ENCODE data around the gene AGFG1. TPM values are rescaled to one million over a fixed set of nuclear protein-coding genes. Genes with fewer than 3 reads are reported as not detected.

Gene AGFG1
- total RNA-seq, 1 experiment from 2014 or later, result 109 TPM

- TF ChIP-seq CTCF (conservative IDR thresholded peaks at IDR 0.05), result no peak
- Histone ChIP-seq H3K27ac (ENCODE audit: insufficient read length, low read depth, low read length) (no peak overlapping the region), H2BK5ac (ENCODE audit: insufficient read length, low read length) (no peak overlapping the region), H3T11ph (ENCODE audit: low read length) (no peak overlapping the region), H2BK20ac (ENCODE audit: low read depth, low read length, poor library complexity, severe bottlenecking) (no peak overlapping the region), H3K79me1 (ENCODE audit: insufficient read depth, low read depth, low read length, poor library complexity, severe bottlenecking) (peaks cover 8% of the 10 kb centered on the region), H3K14ac (ENCODE audit: insufficient read depth, low read length) (no peak overlapping the region), H3K18ac (ENCODE audit: insufficient read length, low read depth, low read length) (no peak overlapping the region), H4K5ac (ENCODE audit: insufficient read length, low read depth, low read length) (no peak overlapping the region), H2BK12ac (ENCODE audit: insufficient read length, low read depth, low read length) (no peak overlapping the region), H3K4me1 (ENCODE audit: insufficient read depth, low read length) (no peaks in the 10 kb centered on the region; the same call in 1 of the 2 replicates), H2BK15ac (ENCODE audit: low read depth, low read length) (no peak overlapping the region), H3K56ac (ENCODE audit: insufficient read length, low read depth, low read length) (no peak overlapping the region), H3K23me2 (ENCODE audit: insufficient read length, low read depth, low read length, poor library complexity, severe bottlenecking) (no peaks in the 10 kb centered on the region), H3K4me2 (ENCODE audit: insufficient read depth, insufficient read length, low read length) (no peak overlapping the region), H2AFZ (ENCODE audit: low read length) (no peak overlapping the region), H4K20me1 (ENCODE audit: control insufficient read depth, insufficient read depth, insufficient read length) (no peaks in the 10 kb centered on the region), H2BK120ac (ENCODE audit: low read depth, low read length, poor library complexity, severe bottlenecking) (no peak overlapping the region), H2AK5ac (ENCODE audit: insufficient read length, low read length) (no peak overlapping the region), H3K79me2 (ENCODE audit: insufficient read depth, low read length) (peaks cover 24% of the 10 kb centered on the region; the same call in 1 of the 2 replicates), H3K27me3 (ENCODE audit: insufficient read depth, low read length) (no peaks in the 10 kb centered on the region), H4K8ac (replicated peaks; ENCODE audit: insufficient read length, low read depth, low read length) (no peak overlapping the region), H4K91ac (ENCODE audit: insufficient read length, low read depth, low read length) (no peak overlapping the region), H3K23ac (ENCODE audit: insufficient read length, low read depth, low read length) (no peak overlapping the region), H3K9ac (ENCODE audit: extremely low read depth, insufficient read length, low read length) (no peak overlapping the region), H3K4ac (ENCODE audit: low read depth, low read length) (no peak overlapping the region), H3K9me3 (ENCODE audit: control insufficient read depth, low read depth, low read length) (no peaks in the 10 kb centered on the region)
- no peak overlapping the region for H3K27ac Mint-ChIP-seq
- H3K4me1 Mint-ChIP-seq, result peaks cover 15 to 19% of the 10 kb centered on the region in 2 experiments; a peak in 3 of 4 replicates
- H3K36me3 Mint-ChIP-seq (ENCODE audit: insufficient read depth in 1 of 3, low read depth in 3 of 3), result peaks cover 5 to 15% (median 14%) of the 10 kb centered on the region in 3 experiments; a peak in 6 of 7 replicates
- no peak overlapping the region for H3K4me3 Mint-ChIP-seq
- H3K9me3 Mint-ChIP-seq, result no peaks in the 10 kb centered on the region
- H3K27me3 Mint-ChIP-seq (ENCODE audit: low read depth), result no peaks in the 10 kb centered on the region
- no CpG with 5 or more reads among the region's 1 CpG for WGBS (ENCODE audit: extremely low coverage, insufficient read length, low lambda C conversion rate)
- no peak for DNase-seq
Observed at GRCh38 chr2:227500301-227500630, 28.3 kb downstream of the AGFG1 start.

All from H9 (cell line).